Smooth muscle cell (in vitro differentiated cells): ENCODE measurements around the gene AGER. TPM values are rescaled to one million over a fixed set of nuclear protein-coding genes. Genes with fewer than 3 reads are reported as not detected.
"Not testable (repeated sequence)": the region's sequence is repeated elsewhere in the genome, so short reads cannot be mapped to it uniquely, and the experiment has no call there.

Experiments
- DNase-seq: peaks from one replicate; lab custom pipeline; 2025; ENCODE audit not compliant: unreplicated experiment; lab: John Stamatoyannopoulos, UW
- H2AFZ ChIP-seq: fragments of 200-600 bp; sonication (generic); 2 replicates; pipeline ENCODE4 v1.6.0; 2016; ENCODE audit warnings: antibody characterized with exemption, low read depth, mild to moderate bottlenecking
- H3F3A ChIP-seq: fragments of 200-600 bp; sonication (generic); 2 replicates; pipeline ENCODE4 v1.6.0; 2017; ENCODE audit warnings: antibody characterized with exemption, low read depth
- H3K27ac ChIP-seq: fragments of 200-600 bp; sonication (generic); 2 replicates; pipeline ENCODE4 v1.5.1; 2016; ENCODE audit warnings: low read depth, mild to moderate bottlenecking
- H3K27me3 ChIP-seq: fragments of 200-600 bp; sonication (generic); 2 replicates; pipeline ENCODE4 v1.6.1; 2016; ENCODE audit warnings: low read depth, mild to moderate bottlenecking
- H3K36me3 ChIP-seq: fragments of 200-600 bp; sonication (generic); 2 replicates; pipeline ENCODE4 v1.5.1; 2016; ENCODE audit warnings: low read depth
- H3K4me1 ChIP-seq: fragments of 200-600 bp; sonication (generic); 2 replicates; pipeline ENCODE4 v1.5.1; 2016; ENCODE audit warnings: low read depth
- H3K4me2 ChIP-seq: fragments of 200-600 bp; sonication (generic); 2 replicates; pipeline ENCODE4 v1.6.0; 2016; ENCODE audit warnings: mild to moderate bottlenecking
- H3K4me3 ChIP-seq: fragments of 200-600 bp; sonication (generic); 2 replicates; pipeline ENCODE4 v1.5.1; 2016; ENCODE audit warnings: mild to moderate bottlenecking
- H3K79me2 ChIP-seq: fragments of 200-600 bp; sonication (generic); 2 replicates; pipeline ENCODE4 v1.6.0; 2016; ENCODE audit warnings: low read depth, mild to moderate bottlenecking
- H3K9ac ChIP-seq: fragments of 200-600 bp; sonication (generic); 2 replicates; pipeline ENCODE4 v1.6.0; 2016; ENCODE audit warnings: low read depth
- H3K9me3 ChIP-seq: fragments of 200-600 bp; sonication (generic); replicated peaks from 2 replicates; pipeline ENCODE4 v1.5.1; 2016; ENCODE audit warnings: low read depth
- H4K20me1 ChIP-seq: fragments of 200-600 bp; sonication (generic); 2 replicates; pipeline ENCODE4 v1.6.0; 2016; ENCODE audit warnings: low read depth
- CTCF ChIP-seq: fragments of 200-600 bp; sonication (generic); IDR thresholded peaks from 2 replicates; pipeline ENCODE4 v1.5.1; 2017; ENCODE audit warnings: borderline replicate concordance, mild to moderate bottlenecking, antibody characterized with exemption; ENCODE audit not compliant: insufficient read depth, poor library complexity, severe bottlenecking
- WGBS: methylation state at CpG from one replicate; pipeline ENCODE4 v1.1.7; 2016; ENCODE audit warnings: low lambda C conversion rate; 5-methylcytosine and 5-hydroxymethylcytosine counted together
- polyA plus RNA-seq: library from polyadenylated mRNA; unstranded; fragments of >200 nt; fragmentation: Nextera tagmentation; extraction: Ambion mirVana; gene quantifications from 2 replicates; pipeline ENCODE4 v1.2.1, GENCODE V29; 2016
- total RNA-seq: library from RNA; depleted of rRNA; stranded (reverse); fragments of >200 nt; gene quantifications from 2 replicates; pipeline ENCODE4 v1.2.3, GENCODE V29; 2014

Gene AGER
- total and polyA plus RNA-seq, 2 experiments from 2014 or later, result 2.5 to 2.6 TPM

DNA sequence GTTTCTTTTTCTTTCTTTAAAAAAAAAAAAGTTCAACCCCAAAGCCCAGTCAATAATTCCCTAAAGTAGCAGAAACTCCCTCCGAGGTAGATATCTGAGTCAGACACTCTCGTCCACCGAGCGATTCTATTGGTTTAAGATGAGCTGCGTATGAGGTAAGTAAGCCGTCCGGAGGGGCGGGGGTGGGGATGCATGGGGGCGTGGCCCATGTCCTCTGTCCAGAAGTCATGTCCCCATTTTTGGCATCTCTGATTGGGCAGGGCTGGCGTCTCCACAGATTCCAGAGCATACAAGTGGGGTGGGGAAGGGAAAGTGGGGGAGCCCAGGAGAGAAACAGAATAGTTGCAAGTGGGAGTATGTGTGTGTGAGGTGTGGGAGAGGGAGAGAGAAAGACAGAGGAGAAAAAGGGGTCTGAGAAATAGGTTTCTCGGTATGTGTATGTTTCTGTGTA is 1.7 kb upstream of the AGER start:
- not testable (repeated sequence) for H3K9me3 ChIP-seq, H3K36me3 ChIP-seq, H3K9ac ChIP-seq, H3K27me3 ChIP-seq, H2AFZ ChIP-seq, H4K20me1 ChIP-seq
- peak overlapping the region; percentile 82 for H3K27ac ChIP-seq
- H3K4me2 ChIP-seq, result peak overlapping the region; percentile 65
- WGBS, result 21% methylated on average over 11 of the region's 11 CpGs
- peak; percentile 34 for DNase-seq
- peaks cover 17% of the 10 kb centered on the region for H3K79me2 ChIP-seq
- peaks cover 18% of the 10 kb centered on the region for H3K4me1 ChIP-seq
- peak overlapping the region; percentile 26 for H3K4me3 ChIP-seq
- peaks cover 19% of the 10 kb centered on the region for H3F3A ChIP-seq

GRCh38 chr6:32183483-32184083 is 470 bp downstream of the AGER start:
- Histone ChIP-seq H2AFZ (no peak overlapping the region), H4K20me1 (no peaks in the 10 kb centered on the region), H3K36me3 (no peaks in the 10 kb centered on the region), H3K4me2 (no peak overlapping the region), H3K79me2 (peaks cover 15% of the 10 kb centered on the region), H3K27me3 (no peaks in the 10 kb centered on the region), H3K9ac (no peak overlapping the region), H3F3A (peaks cover 19% of the 10 kb centered on the region), H3K27ac (no peak overlapping the region), H3K4me3 (no peak overlapping the region), H3K4me1 (peaks cover 9% of the 10 kb centered on the region), H3K9me3 (no peaks in the 10 kb centered on the region)
- WGBS, result 94% methylated on average over 15 of the region's 15 CpGs
- DNase-seq, result no peak
- TF ChIP-seq CTCF, result no peak

GRCh38 chr6:32183030-32183429 is 1.0 kb downstream of the AGER start:
- H3K4me2 ChIP-seq, result no peak overlapping the region
- H3K9me3 ChIP-seq, result no peaks in the 10 kb centered on the region
- H3K36me3 ChIP-seq, result no peaks in the 10 kb centered on the region
- H2AFZ ChIP-seq, result no peak overlapping the region
- peaks cover 3% of the 10 kb centered on the region for H3K4me1 ChIP-seq
- TF ChIP-seq CTCF, result no peak
- H4K20me1 ChIP-seq, result no peaks in the 10 kb centered on the region
- no peak for DNase-seq
- WGBS, result 89% methylated on average over 3 of the region's 3 CpGs
- peaks cover 19% of the 10 kb centered on the region for H3F3A ChIP-seq
- peaks cover 11% of the 10 kb centered on the region for H3K79me2 ChIP-seq
- H3K27ac ChIP-seq, result no peak overlapping the region
- H3K4me3 ChIP-seq, result no peak overlapping the region
- H3K9ac ChIP-seq, result no peak overlapping the region
- H3K27me3 ChIP-seq, result no peaks in the 10 kb centered on the region

GRCh38 chr6:32182555-32182981 is 1.5 kb downstream of the AGER start:
- 94% methylated on average over 10 of the region's 10 CpGs for WGBS
- Histone ChIP-seq H3F3A (peaks cover 15% of the 10 kb centered on the region), H3K4me2 (no peak overlapping the region), H2AFZ (no peak overlapping the region), H3K27me3 (no peaks in the 10 kb centered on the region), H3K36me3 (no peaks in the 10 kb centered on the region), H4K20me1 (no peaks in the 10 kb centered on the region), H3K4me1 (peaks cover 3% of the 10 kb centered on the region), H3K79me2 (peaks cover 11% of the 10 kb centered on the region), H3K9me3 (no peaks in the 10 kb centered on the region), H3K27ac (no peak overlapping the region), H3K4me3 (no peak overlapping the region), H3K9ac (no peak overlapping the region)
- TF ChIP-seq CTCF, result no peak
- no peak for DNase-seq
